SK-N-MC (cell line): ENCODE data around the gene KIF16B.

Experiments
- FOXP2 ChIP-seq: optimal IDR thresholded peaks from 2 replicates; pipeline ENCODE3; 2011; ENCODE audit warnings: mild to moderate bottlenecking, moderate library complexity; ENCODE audit not compliant: insufficient read depth; ENCODE audit errors: extremely low read length, control extremely low read depth
- POLR2AphosphoS5 ChIP-seq: IDR thresholded peaks from 2 replicates; pipeline ENCODE4 v1.6.1; 2012; ENCODE audit warnings: mild to moderate bottlenecking, low read depth, low read length, borderline replicate concordance

- TF ChIP-seq POLR2AphosphoS5 (no peak), FOXP2 (no peak)
Observed at GRCh38 chr20:16596991-16597390, 23.7 kb upstream of the KIF16B start.
